HG03378 (cell line): ENCODE results near the gene HIVEP3.

Experiments used
- ATAC-seq: cut with Tn5 transposase; IDR thresholded peaks from one replicate; pipeline ENCODE4 v1.9.1; 2021; ENCODE audit warnings: mild to moderate bottlenecking, moderate library complexity; ENCODE audit not compliant: unreplicated experiment

HIVEP3 gene

DNA sequence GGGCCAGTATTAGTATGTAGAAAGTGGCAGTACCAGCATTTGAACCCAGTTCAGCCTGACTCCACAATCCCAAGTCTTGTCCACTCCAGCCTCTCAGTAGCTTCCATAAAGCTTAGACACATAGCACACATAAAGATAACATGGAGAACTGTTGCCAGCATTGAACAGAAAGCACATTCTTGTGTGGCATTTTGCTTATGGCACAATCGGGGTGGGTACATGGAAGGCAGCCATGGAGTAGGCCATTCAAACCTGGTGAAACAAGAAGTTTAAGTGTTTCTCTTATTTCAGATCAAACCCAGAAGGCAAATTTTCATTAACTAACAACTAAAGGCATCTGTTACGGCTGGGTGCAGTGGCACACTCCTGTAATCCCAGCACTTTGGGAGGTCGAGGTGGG, 102.7 kb downstream of the HIVEP3 start:
- no peak for ATAC-seq

DNA sequence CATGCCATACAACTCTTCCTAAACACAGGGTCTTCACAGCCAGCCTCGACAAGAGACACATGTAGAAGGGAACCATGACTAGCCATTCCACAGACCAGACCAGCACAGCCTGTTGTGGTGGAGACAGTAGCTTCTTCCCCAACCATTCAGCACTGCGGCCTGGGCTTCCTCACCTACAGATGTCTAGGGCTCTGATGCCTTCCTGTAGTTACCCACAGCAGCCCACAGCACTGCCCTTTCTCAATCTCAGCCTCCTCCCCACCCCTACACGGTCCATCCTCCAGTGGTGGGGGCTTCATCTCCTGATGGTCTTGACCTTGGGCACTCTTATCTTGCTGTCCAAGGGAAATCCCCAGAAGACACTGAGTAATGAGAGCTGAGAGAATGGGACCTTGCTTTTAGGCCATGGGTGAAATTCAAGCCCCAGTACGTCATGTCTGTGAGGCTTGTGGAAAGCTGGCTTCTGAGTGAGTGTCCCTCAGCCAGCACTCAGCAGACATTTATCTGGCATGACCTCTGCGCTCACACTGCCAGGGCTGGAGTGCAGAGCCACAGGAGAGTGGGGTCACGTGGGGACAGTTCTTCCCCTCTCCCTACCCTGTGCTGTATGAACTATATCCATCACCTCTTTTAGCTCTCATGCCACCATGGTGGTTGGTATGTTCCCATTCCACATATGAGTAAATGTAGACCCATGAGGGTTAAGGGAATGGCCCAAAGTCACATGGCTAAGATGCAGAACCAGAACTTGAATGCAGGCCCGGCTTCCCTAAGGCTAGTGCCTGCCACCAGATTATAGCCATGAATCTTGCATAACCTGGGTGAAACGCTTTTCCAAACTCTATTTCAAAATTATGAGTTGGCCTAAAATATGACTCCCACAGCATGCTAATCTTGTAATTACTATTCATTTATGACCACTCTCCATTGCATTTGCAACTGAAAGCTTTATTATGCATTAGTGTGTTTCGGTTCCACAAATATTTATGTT, 104.7 kb downstream of the HIVEP3 start:
- ATAC-seq = no peak

DNA sequence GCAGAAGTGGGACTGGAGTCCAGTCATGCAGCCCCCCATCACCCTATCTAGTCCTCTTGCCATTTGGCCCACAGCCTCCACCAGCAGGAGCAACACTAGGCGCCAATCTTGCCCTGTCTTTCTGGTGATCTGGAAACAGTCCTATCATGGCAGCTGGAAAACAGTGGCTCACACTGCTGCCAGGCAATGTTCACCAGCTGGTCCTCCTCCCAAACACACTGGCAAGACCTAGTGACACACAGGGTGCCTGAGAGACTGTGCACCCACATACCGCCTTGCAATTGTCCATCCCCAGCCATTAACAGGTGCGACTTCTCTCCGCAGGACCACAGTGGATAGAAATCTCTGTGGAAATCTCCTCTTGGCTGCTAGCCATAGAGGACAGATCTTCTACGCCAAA, 105.5 kb downstream of the HIVEP3 start:
- ATAC-seq = no peak

DNA sequence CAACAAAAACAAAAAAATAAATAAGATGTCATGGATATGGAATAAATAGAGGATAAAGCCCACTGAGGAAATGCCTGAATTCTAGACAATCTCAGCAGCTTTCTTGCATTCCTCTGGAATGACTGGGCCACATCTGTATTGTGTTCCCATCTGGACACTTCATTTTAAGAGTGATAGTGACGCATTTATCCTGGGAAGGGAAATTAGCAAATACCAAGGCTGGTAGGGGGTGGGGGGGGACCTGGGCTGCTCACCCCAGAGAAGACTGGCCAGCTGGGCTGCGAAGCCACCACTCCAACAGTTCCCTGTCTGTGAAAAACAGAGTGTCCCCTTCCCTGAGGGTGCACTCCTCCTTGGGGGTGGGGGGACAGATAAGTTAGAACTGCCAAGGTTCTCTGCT, 106.3 kb downstream of the HIVEP3 start:
- no peak for ATAC-seq

DNA sequence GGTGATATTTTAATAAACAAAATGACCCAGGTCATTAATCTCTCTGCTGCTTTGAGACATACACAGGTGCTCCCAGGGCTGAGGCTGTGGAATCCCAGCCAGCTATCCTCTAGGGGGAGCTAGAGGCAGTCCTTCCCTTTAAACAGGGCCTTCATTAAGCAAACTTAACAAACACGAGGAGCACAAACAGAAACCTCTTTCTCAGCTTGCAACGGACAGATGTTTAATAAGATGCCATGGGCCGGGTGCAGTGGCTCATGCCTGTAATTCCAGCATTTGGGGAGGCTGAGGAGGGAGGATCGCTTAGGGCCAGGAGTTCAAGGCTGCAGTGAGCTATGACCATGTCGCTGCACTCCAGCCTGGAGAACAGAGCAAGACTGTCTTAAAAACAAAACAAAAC, 106.7 kb downstream of the HIVEP3 start:
- ATAC-seq = no peak

DNA sequence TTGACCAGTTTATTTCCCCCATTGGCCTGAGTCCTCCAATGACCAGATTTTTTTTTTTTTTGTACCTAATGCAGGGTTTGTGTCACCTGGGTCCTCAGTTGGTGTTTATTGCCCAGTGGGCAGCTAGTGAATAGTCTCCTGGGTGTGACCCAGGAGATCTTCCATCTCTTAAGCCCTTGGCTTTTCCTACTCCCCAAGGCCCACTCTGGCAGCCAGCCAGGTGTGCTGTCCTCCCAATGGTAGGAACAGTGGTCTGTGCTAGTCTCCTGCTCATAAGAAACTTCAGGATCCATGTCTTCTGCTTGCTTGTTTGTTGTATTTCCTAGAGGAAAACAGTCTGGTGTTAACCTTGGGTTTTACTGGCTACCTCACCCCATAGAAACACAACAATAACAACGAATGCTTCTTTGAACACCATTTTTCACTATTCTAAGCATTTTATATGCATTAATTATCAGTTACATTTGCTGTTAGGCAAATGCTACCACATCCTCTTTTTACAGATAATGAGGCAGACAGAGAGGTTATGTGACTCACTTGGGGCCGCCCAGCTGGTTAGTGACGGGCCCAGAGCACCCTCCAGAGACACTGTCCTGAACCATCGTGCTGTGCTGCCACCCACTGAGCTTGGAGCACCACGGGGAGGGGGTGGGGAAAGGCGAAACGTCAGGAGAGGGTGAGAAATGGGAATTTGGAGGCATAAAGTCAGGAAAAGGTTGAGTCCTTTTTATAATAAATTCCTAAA, 107.5 kb downstream of the HIVEP3 start:
- no peak for ATAC-seq

DNA sequence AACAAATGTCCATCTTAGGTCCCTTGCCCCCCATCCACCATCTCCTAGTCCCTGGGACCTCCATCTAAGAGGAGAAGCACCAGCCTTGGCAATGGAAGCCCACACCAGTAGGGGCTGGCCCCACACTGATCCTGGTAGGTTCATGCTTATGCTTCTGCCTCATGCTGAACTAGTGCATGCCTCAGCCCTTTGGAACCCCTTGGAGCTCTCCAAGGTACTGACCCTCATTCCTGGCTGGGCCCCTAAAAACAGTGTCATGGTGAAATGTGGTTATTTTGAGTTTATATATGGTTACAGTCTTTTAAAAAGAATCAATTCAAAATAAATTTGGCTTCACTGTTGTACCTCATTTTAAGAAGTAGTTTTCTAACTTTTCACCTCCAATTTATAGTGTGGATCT, 108.3 kb downstream of the HIVEP3 start:
- ATAC-seq = no peak

DNA sequence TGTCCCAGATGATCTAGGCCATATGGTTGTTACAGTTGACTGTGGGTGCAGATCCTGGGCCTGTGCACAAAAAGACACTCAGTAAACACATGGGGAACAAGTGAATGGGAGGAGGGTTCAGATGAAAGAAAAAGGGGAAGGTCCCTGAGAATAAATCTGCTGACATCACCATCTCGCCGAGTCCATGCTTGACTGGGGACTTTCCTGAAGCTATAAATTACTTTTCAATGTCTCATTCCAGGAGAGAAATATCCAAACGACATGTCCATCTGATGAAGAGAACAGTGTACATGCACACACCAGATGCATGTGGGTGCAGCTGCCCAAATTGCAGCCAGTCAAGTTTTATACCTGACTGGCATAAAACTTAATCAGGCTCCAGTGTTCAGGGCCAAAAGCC, 109.0 kb downstream of the HIVEP3 start:
- no peak for ATAC-seq

DNA sequence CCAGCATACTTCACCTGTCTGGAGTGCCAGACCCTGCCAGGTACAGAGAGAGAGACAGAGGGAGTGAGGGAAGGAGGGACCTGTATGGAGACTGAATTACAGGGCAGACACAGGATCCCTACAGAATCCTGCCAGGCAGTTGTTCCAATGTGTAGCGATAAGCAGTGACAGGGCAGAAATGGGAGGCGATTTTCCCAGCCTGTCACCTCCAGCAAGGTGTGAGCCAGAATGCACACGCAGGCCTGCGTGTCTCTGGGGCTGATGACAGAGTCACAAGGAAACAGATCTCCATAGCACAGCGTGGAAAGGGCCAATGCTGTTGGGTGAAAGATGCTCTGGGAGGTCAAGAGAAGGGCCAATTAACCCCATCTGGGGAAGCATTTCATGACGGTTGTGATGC, 111.3 kb downstream of the HIVEP3 start:
- no peak for ATAC-seq

DNA sequence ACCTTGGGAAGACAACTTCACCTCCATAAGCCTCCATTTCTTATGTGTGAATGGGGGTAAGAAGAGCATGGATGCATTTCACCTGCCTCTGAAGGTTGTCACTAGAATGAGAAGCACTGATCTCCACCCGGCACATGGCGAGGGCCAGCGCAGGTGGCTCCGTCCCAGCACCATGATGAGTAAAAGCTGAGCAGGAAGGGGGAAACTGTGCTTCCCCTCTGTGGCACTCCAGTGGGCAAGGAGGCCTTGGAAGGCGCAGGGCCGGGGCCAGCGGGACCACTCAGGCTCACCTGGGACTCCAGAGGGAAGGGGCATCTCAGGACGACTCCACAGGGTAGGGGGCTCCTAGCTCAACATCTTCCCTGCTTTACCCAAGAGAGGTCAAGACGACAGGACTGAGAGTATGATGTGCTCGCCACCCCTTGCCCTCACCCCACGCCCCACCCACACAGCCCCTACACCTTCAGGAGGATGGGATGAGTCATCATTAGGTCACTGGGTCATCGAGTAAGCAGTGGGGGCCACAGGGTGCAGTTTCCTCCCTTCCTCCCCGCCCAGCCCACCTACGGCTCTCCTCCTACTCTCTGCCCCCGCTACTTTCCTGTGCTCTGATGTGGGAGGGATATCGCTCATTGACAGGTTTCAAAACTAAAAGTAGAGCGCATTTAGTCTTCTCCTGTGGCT, 112.1 kb downstream of the HIVEP3 start:
- ATAC-seq = no peak

DNA sequence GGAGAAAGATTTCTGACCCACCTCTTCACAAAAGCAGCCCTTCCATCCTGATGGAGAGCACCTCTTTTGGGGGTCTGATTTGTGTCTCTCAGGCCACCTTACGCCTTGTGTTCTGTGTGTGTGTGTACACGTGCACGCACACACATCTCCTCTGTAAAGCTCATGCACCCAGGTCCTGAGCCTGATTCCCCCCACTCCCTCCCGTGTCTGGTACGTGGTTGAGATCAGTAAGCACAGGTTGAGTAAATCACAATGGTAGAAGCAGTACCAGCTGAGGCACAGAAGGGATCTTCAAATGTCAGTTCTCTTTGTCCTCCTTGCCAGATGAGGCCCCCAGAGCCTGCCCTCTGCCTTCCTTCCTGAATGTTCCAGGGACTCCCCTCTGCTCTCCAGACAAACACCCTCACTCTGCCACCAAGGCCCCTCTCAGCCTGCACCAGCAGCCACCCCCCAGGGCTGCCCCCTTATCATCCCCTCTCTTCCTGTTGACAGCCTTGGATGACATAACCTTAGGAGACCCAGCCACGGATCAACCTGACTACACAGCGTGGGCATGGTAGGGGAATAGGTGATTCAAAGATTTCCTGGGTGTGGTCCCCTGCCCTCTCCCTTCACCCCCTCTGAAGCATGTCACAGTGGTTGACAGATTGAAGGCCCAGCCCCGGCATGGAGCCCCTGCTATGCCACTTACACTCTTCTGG, 112.8 kb downstream of the HIVEP3 start:
- ATAC-seq = no peak

DNA sequence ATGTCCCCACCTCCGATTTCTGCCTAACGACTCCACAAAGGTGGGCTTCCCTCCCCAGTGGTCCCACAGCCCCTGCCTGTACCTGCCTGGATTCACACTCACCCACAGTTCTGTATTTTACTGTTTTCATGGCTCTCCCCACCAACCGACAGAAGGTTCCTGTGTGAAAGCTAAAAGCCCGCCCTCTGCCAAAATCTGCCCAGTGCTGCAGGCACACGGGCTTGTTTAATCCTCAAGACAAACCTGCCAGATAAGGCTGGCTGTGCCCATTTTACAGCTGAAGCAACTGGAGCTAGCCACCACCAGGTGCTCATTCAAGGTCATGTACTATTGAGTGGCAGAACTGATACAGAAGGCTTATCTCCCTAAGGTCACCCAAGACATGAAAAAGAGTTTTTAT, 114.5 kb downstream of the HIVEP3 start:
- no peak for ATAC-seq

DNA sequence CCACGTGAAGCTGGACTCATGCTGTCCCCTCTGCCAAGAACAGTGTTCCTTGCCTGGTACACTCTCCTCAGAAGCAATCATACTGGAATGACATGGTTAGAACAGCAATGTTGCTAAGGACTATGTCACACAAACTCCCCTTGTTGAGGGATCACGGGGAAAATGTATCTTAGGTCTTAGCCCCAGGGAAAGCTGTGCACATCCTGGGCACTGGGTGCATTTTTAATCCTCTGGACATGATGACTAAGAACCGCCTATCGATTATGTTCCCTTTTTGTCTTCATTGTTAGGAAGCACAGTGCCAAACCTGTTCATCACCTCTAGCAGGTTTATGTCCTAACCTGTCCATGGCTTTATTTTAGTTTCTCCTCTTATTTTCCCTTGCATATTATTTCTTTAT, 115.1 kb downstream of the HIVEP3 start:
- no peak for ATAC-seq

DNA sequence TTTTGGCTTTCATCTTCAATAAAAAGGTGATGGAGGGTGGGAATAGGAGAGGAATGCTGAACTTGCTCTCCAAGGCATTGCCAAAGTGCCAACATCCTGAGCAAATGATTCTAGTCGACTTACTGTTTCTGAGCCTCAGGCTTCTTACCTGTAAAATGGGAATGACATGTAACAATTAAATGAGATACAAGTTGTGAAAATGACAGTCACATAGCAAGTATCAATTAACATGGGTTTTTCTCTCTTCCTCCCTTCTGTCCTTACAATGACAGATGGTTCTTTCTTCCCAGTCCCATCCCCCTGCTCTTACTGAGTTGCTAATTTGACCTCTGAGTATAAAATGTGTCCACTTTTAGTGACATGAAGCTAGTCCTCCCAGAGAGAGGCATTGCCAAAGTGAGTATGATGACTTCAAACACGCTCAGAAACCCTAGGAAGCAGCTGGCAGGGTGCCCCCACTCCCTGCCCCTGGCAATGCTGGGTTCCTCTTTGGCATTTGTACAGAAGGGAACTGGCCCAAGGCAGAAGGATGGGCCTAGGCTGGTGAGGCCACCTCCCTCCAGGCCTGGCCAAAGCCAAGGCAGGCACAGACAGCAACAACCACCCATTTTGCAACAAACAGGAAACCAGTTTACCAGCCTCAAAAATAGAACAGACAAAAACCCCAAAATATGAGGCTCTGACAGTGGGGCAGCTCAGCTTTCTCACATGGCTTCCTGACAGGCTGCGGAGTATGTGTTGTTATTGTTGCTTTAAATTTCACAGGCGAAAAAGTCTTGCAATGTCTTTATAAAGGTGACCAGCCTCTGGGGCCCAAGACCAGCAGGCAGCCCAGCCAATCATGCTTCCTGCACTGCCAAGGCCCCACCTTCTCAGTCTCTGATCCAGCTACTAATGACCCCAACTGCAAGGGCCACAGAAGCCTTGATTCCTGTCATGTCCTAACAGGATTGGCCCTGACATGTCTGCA, 115.9 kb downstream of the HIVEP3 start:
- peak; percentile 44 for ATAC-seq

DNA sequence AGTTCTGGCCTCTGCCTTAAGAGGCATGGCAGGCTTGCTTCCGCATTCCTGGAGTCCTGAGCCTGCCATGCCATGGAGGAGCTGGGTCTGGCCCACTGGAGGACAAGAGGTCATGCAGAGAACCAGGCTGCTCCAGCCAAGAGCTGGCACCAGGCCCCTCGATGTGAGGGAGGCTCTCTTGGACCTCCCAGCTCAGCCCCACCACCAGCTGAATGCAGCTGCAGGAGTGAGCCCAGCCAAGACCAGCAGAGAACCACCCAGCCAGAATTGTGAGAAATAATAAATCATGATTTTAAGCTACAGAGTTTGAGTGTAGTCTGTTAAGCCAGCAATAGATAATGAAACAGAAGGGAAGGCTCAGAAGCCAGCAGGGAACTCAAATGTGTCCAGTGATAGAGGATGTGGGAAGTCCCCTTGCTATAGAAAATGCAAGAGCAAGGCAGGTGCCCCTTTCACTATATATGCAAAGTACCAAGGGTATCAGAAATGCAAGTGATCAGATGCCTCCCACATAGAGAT, 118.4 kb downstream of the HIVEP3 start:
- peak; percentile 42 for ATAC-seq

DNA sequence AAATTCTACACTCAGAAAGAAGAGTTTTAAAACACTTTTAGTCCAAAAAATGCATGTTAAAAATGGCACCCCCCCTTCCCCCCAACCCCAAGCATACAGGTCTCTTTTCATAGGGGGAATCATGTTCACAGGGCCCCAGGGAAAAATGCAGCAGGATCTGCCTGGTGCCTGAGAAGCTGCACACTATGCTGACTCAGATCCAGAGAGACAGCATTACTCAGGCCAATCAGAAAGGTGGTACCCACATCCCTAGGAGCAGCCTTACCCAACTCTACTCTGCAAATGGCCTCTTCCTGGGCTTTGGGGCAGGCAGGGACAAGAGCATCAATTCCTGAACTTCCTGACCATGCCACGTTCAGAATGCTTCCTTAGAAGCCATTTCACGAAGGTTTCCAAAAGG, 119.0 kb downstream of the HIVEP3 start:
- no peak for ATAC-seq

DNA sequence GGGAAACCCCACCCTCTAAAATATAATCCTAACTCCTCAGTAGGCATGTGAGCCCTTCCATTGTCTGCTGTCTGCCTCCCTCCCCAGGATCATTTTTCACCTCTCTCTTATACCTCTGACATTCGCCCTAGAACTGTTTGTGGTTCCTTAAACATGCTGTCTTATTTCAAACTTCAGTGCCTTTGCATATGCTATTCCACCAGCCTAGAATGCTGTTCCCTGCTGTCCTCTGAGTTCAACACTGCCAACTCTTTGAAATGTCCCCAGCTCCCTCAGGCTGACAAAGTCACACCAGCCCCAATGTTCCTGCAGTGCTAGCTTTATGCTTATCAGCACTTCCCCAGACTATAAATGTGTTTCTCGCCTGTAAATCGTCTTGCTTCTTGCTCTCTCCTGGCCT, 119.5 kb downstream of the HIVEP3 start:
- no peak for ATAC-seq

DNA sequence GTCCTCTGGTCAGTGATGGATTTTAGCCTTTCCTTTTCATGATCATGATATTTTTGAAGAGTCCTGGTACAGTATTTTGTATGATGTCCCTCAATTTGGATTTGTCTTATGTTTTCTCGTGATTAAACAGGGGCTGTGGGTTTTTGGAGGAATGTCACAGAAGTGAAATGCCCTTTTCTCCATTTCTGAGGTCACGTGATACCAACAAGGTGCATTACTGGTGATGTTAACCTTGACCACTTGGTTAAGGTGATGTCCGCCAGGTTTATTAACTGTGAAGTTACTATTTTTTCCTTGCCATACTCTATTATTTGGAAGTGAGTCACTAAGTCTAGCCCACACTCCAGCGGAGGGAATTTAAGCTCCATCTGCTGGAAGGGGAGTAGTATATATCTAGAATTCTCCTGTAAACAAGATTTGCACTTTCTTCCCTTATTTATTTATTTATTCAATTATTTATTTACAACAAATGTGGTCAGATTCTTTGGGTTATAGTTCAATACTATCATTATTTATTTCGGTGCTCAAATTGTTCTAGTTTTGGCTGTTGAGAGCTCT, 123.4 kb downstream of the HIVEP3 start:
- no peak for ATAC-seq

DNA sequence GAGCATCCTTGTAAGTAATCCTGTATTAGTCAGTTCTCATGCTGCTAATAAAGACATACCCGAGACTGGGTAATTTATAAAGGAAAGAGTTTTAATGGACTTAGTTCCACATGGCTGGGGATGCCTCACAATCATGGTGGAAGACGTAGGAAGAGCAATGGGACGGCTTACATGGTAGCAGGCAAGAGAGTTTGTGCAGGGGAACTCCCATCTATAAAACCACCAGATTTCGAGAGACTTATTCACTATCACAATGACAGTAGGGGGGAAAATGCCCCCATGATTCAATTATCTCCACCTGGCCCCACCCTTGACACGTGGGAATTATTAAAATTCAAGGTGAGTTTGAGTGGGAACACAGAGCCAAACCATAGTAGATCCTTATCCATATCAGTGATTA, 124.7 kb downstream of the HIVEP3 start:
- ATAC-seq = no peak
